SIG-M5 treated with dmso at 0.1 percent for 504 hours (cell line): ENCODE measurements around the gene SULF2.

ENCODE experiments used
- DNase-seq: peaks from one replicate; lab custom pipeline; 2025; ENCODE audit not compliant: unreplicated experiment; lab: John Stamatoyannopoulos, UW

SULF2 gene

GRCh38 chr20:47713163-47713562, 72.1 kb downstream of the SULF2 start:
- DNase-seq: no peak

DNA sequence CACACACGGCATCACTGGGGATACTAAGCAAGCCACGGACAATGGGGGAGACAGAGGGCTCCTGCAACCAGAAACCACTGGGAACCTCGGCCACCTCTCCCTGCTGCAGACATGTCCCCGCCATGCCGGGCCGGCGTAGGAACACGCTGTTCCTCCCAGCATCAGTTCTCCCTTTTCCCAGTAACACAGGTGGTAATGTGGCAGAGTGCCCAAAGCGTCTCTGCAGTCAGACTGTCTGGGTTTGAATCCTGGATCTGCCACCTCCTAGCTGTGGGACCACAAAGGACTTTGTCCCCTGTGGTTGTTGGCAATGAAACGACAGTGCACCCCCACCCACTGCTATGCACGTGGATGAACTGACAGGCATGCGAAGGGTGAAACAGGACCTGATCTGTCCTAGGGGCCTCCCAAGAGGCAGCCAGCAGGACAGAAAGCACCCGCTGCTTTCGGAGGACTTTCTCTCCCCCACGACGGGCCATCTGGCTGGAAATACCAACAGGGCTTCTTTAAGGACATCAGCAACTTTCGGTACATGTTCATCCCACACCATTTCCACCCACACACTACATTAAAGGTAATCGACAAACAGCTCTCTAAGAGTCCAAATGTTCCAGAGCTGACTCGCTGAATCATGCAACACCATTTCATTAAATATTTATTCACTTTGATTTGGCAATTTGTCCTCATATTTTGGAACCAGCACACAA, 74.1 kb downstream of the SULF2 start:
- no peak for DNase-seq

DNA sequence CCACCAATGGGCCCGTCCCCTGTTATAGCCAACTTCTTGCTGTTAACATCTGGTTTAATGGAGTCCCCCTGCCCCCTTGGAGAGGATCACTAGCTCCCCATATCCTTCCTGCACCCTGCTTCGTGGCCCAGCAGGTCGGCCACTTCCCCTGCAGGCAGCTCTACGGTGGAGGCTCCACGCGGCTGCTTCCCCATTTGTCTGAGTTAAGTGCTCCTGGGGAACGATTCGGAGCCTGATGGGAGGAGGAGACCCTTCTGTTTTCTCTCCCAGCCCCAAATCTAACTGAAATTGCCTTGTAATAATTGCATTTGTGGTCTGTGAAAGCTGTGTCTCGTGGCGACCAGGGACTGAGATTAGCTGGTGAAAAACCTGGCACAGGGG, 74.6 kb downstream of the SULF2 start:
- DNase-seq: no peak

- DNase-seq: peak; percentile 53
Observed at GRCh38 chr20:47708953-47709833, 76.1 kb downstream of the SULF2 start.

- DNase-seq: no peak
Observed at GRCh38 chr20:47708140-47708807, 77.0 kb downstream of the SULF2 start.

DNA sequence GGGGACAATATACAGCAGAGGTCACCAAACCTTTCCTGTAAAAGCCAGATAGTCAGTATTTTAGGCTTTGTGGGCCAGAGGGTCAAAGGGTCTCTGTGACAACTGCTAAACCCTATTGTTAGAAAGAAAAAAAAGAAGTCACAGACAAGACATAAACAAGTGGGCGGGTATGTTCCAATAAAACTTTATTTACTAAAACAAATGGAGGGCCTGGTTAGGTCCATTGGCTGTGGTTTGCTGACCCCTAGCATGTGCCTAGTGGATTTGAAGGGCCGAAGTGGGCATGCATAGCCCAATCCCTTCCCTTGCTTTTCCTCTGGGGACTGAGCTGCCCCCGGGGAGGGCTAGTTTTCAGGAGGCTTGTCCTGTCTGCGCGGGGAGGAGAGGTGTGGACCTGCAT, 78.9 kb downstream of the SULF2 start:
- no peak for DNase-seq

- DNase-seq: no peak
Observed at GRCh38 chr20:47705497-47705856, 79.8 kb downstream of the SULF2 start.

GRCh38 chr20:47704746-47705496, 80.4 kb downstream of the SULF2 start:
- no peak for DNase-seq

GRCh38 chr20:47703748-47704147, 81.5 kb downstream of the SULF2 start:
- no peak for DNase-seq

DNA sequence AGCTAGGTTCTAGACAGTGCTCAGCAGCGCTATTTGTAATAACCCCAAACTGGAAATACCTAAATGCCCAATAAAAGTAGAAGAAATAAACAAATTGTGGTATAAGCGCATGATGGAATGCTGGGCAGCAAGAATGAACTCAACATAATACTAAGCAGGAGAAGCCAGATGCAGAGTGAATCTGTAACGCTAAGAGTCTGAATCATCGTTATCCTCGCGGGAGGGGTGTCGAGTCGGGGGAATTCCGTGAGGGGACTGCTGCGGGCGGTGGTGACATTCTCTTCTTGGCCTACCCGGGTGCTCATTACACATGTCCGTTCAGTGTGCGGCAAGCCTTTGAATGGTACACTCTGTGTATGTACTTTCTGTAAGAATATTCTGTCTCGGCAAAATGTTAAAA, 83.7 kb downstream of the SULF2 start:
- no peak for DNase-seq

DNA sequence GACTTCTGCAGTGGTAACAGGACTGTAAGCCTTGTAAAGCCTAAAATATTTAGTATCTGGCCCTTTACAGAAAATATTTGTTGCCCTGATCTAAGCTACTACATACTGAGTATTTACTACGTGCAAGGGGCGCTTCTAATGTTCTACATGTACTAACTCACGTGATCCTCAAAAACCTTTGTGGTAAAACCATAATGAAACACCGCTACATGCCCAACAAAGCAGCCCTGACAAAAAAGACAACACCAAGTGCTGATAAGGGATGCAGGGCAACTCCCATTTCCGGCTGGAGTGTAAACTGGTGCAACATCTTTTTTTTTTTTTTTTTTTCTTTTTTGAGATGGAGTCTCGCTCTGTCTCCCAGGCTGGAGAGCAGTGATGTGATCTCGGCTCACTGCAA, 85.0 kb downstream of the SULF2 start:
- DNase-seq: no peak

DNA sequence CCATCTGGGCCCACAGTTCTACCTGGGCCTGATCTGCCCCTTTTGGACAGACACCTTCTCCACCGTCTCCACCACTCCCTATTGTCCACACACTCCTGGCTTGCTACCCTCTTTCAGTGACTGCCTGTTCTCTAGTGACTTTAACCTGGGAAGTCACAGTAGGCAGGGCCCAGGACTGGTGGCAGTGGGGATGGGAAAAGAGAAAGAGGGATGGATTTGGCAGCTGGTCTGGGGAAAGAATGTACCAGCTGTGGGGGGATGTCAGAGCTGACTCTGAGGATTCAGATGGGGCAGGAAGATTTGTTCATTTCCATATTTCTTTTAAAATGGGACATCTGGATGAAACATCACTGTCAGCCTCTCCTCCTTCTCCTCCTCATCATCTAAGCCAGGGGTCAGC, 85.5 kb downstream of the SULF2 start:
- no peak for DNase-seq

GRCh38 chr20:47698142-47698541, 87.1 kb downstream of the SULF2 start:
- DNase-seq: no peak

GRCh38 chr20:47696856-47697255, 88.4 kb downstream of the SULF2 start:
- DNase-seq: no peak

- DNase-seq: no peak
Observed at GRCh38 chr20:47694021-47694818, 91.1 kb downstream of the SULF2 start.

DNA sequence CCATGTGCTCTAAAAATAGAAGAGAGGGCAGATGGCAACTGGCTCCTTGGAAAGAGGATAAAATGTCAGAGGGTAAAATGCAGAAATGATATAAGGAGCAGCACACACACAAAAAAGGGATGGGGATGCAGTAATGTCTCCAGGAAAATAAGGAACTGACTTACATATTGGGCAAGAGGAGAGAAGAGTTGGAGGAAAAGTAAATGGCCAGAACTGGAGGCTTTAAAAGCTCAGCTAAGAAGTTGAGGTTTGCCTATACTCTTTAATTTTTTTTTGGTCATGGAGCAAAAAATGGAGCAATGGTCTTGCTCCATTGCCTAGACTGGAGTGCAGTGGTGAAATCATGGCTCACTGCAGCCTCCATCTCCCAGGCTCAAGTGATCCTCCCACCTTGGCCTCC, 93.7 kb downstream of the SULF2 start:
- DNase-seq: peak; percentile 80

GRCh38 chr20:47689731-47690130, 95.5 kb downstream of the SULF2 start:
- no peak for DNase-seq

DNA sequence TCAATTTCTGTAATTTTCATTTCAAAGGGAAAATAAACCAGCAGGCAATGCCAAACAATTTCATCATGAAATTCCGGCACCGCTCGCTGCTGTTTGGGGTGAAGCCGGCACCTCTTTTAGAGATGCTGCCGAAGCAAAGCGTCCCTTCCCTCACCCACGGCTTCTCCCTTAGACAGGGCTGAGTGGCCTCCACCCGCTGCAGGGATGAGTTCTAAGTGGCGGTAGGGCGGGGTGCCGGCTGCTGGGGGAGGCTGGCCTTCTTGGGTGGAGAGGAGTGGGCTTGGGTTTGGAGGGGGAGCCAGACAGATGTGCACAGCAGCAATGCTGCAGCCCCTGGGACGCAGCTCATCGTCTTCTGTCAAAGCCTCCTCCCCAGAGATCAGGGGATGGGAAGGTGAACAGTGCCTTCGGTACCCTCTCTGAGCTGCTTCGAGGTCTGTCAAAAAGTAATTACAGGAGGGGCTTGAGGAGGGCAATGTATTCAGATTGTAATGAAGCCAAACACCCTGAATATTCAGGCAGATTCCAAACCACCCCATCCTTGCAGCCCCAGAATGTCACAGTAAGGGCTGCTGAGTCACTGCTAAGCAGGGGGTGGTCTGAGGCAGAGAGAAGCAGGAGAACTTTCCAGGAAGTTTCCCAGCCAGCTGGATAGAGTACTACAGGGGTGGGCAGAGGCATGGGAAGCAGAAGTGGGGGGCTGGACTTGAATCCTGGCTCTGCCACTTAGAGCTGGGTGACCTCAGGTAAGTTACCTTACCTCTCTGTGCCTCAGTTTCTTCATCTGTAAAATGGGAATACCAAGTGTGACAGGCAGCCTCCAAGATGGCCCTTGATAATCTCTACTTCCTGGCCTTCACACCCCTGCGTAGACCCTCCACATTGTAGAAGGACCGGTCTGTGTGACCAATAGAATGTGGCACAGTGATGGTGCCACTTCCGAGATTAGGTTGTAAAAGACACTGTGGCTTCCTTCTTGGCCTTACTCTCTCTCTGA, 96.6 kb downstream of the SULF2 start:
- DNase-seq: no peak
